Omental fat pad (tissue), 4 donors: Measurements from ENCODE around the gene OSBPL6. TPM values are rescaled to one million over a fixed set of nuclear protein-coding genes. Genes with fewer than 3 reads are reported as not detected.

Experiments
- ATAC-seq: fragments of 150-250 bp; one replicate; pipeline ENCODE4 v1.9.1; 2016; ENCODE audit warnings: mild to moderate bottlenecking, moderate library complexity; ENCODE audit not compliant: low FRiP score
- DNase-seq: peaks from one replicate; pipeline ENCODE4 v3.0.0-alpha.2; 2019; ENCODE audit warnings: low spot score
- total RNA-seq, 4 donors: library from RNA; depleted of rRNA; stranded (reverse); fragments of >200 nt; gene quantifications; one replicate each; pipeline ENCODE4 v1.1.0, GENCODE V29; 2016
- TF ChIP-seq, protein P1 (sequence below), 3 donors: fragments of 450-650 bp; IDR thresholded peaks; one replicate each; pipeline ENCODE4 v1.5.1; 2016 to 2017; ENCODE audit warnings: antibody characterized with exemption in 3 of 3, mild to moderate bottlenecking in 3 of 3, moderate library complexity in 2 of 3

The OSBPL6 gene
- total RNA-seq, 4 donors from 2014 or later = 1.1 to 2.0 (median 1.6) TPM

DNA sequence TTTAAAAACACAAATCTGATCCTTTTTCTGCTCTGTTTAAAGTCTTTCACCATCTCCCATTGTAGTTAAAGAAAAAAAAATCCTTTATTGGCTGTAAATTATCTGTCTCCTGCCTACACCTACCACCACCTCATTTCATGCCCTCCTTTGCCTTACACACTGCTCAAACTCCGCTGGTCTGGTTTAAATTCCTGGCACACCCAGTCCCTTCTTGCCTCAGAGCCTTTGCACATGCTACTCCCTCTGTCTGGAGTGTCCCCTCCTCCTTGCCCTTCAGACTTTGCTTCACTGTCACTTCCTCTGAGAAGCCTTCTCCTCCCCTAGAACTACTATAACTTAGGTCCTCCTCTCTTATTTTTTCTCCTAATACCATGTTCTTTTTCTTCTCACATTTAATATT is 49.6 kb downstream of the OSBPL6 start:
- TF ChIP-seq, protein P1, sequence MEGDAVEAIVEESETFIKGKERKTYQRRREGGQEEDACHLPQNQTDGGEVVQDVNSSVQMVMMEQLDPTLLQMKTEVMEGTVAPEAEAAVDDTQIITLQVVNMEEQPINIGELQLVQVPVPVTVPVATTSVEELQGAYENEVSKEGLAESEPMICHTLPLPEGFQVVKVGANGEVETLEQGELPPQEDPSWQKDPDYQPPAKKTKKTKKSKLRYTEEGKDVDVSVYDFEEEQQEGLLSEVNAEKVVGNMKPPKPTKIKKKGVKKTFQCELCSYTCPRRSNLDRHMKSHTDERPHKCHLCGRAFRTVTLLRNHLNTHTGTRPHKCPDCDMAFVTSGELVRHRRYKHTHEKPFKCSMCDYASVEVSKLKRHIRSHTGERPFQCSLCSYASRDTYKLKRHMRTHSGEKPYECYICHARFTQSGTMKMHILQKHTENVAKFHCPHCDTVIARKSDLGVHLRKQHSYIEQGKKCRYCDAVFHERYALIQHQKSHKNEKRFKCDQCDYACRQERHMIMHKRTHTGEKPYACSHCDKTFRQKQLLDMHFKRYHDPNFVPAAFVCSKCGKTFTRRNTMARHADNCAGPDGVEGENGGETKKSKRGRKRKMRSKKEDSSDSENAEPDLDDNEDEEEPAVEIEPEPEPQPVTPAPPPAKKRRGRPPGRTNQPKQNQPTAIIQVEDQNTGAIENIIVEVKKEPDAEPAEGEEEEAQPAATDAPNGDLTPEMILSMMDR (IDR thresholded peaks at IDR 0.05) = no peak
- no peak for DNase-seq
- ATAC-seq = no peak

DNA sequence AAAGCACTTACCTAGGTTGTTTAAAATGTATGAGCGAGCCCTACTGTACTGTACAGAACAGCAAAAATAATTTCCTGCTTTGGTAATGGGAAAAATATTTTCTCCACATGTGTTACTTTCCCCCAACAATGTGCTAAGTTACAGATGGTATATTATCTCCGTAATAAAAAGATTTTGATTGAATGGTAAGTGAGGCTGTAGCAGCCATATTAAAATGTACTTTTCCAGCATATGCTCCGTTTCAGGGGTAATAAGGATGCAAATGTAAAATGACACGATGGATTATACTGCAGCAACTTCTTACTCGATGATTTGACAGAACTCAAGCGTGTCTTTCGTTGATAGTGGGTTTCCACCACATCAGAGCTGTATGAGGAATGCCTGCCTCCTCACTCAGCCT is 50.5 kb downstream of the OSBPL6 start:
- TF ChIP-seq, protein P1 (IDR thresholded peaks at IDR 0.05) = no peak
- ATAC-seq (no peak), DNase-seq (no peak)

DNA sequence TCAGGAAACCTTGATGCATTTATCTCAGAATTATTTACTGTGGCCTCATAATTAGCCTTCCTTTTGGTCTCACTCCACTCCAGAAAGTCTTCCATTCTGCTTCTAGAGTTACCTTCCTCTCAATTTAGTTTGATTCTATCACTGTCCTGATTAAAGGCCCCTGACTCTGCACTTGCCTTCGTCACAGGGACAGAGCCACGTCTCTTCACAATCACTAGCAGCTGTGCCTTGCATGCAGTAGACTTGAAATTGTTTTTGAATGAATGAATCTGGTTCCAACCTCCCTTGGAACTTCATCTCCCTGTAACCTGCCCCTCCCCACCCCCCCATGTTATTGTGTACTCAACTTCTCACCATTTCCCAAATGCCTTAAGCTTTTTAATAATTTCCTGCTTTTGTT is 52.4 kb downstream of the OSBPL6 start:
- ATAC-seq = no peak
- DNase-seq = no peak
- TF ChIP-seq, protein P1 (IDR thresholded peaks at IDR 0.05) = no peak

DNA sequence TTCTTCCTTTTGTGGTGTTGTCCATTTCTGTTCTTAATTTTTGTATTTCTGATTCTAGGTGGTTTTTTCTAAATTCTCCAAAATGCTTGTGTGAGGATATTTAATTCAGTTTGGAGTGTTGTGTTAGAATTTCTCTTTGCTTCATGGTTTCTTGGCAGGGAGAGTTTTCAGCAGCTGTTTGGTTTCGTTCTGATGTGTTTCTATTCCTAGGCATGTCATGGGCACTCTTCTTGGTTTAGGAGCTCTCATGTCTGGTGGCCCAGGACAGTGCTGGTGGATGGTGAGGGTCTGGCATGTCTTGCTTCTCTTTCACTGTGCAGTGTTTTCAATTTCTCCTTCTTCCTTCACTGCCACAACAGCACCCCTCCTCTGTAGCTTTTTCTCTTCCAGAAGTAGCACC is 52.9 kb downstream of the OSBPL6 start:
- TF ChIP-seq, protein P1 (IDR thresholded peaks at IDR 0.05) = no peak
- ATAC-seq = no peak
- no peak for DNase-seq

DNA sequence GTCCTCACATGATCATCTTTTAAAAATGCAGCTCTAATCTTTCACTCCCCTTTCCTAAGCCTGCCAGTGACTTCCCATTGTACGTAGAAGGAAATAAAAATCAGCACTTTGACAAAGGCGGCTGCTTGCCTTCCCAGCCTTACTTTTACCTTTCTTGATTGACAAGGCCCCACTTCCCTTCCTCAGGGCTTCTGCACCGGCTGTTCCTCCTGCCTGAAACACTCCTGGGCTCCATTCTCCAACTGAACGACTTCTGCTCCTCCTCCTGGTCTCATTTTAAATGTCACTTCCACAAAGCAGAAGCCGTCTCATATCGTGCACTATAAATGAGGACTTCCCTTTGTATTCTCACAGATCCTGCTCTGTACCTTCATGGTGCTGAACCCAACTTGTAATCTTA is 56.1 kb downstream of the OSBPL6 start:
- TF ChIP-seq, protein P1 (IDR thresholded peaks at IDR 0.05) = no peak
- DNase-seq (no peak), ATAC-seq (no peak)

DNA sequence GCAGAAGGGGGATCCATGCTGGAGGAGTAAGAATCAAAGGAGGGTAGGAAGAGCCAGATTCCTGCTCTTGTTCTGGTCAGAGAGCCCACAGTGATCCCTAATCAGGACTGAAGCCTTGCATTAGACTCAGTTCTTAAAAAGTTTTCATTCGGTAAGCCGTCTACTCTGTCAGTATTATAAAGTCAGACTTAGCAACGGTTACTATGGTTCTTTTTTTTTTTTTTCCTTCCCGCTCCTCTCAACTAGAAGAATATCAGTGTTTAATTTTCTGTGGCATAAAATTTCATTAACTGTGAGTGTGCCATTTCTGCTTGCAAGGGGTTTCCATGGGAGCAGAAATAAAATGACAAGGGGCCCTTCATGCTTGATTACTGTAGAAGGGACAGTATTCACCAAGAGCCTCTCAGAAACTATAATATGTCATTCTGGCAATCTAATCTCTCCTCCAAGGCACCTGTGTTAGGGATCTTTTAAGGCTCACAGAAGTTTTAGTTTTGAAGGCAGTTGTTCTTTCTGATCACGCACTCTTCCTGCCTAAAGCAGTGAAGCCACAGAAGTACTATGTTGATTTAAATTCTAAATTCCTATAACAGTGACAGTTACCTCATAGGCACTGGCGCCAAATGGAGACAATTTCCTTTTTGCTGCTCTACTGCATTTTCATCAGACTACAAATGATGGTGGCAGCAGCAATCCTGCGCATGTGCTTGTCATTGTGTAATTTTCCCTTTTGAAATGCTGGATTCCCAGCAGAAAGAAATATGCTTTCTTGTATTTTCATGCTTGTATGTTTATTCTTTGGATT is 57.0 kb downstream of the OSBPL6 start:
- TF ChIP-seq, protein P1 (IDR thresholded peaks at IDR 0.05) = no peak
- DNase-seq (no peak), ATAC-seq (no peak)

DNA sequence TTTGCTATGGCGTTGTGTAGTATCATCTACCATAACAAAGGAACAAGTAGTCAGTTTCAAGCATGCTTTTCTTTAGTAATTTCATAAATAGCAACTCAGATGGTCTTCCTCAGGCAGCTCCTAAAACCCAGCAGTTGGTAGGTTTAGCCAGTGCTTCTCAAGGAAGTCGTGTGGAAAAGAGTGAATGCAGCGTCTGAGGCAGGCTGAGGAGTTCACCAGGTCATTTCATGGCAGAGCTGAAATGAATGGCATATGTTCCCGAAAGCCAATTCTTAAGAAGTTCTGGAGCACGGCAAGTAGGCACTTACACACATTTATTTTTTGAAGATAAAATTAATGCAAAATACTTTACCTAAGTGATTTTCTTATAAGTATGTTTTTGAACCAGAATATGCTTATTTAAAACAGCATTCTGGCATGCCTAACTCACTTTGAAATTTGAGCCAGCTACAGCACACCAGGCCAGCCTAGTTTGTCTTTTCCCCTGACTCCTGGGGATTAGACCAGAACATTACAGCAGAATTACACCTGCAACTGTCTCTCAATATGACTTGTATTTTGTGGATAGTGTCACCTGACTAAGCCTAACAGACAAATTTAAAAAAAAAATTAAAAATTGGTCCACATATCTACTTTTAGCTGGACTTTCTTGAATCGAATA is 62.2 kb downstream of the OSBPL6 start:
- DNase-seq (no peak), ATAC-seq (no peak)
- TF ChIP-seq, protein P1 (IDR thresholded peaks at IDR 0.05) = no peak
